A549 (cell line): ENCODE results near the gene TDRD3. TPM values are rescaled to one million over a fixed set of nuclear protein-coding genes. Genes with fewer than 3 reads are reported as not detected.

Source experiments
- ATAC-seq, 2 experiments: fragments of 200-7000 bp in 1 of 2; fragments of >200 bp in 1 of 2; cut with Nextera tagmentation in 1 of 2; cut with Tn5 transposase in 1 of 2; 3 replicates each; pipeline versions ENCODE4 v1.8.0 to v1.9.1; 2018 to 2020; ENCODE audit warnings: mild to moderate bottlenecking in 1 of 2, moderate library complexity in 1 of 2
- CTCF ChIA-PET: fragments of 300-600 bp; sonication (Branson Sonifier 250); formaldehyde crosslinking; extraction: SDS; loops from one replicate; lab custom pipeline; 2021; ENCODE audit warnings: antibody characterized with exemption, inconsistent platforms; lab: Yijun Ruan, JAX
- POLR2A ChIA-PET: fragments of 350-600 bp; formaldehyde crosslinking; extraction: SDS; loops from one replicate; lab custom pipeline; 2021; ENCODE audit warnings: antibody characterized with exemption, inconsistent platforms; lab: Yijun Ruan, JAX
- DNase-seq, 2 experiments: peaks; one replicate each; pipeline versions ENCODE4 v3.0.0 to v3.0.0-alpha.2; 2011 to 2016; ENCODE audit warnings: low read depth in 1 of 2, low spot score in 1 of 2
- FAIRE-seq: peaks from 2 replicates; lab custom pipeline; 2011; peaks lifted over from hg19 to GRCh38; lab: Jason Lieb, UNC
- H3K27ac ChIP-seq, 2 experiments: fragments of >200 bp; sonication (Bioruptor Twin); formaldehyde crosslinking; 3 replicates each; pipeline ENCODE4 v1.5.1; 2016 to 2017
- H3K4me1 ChIP-seq: fragments of >200 bp; sonication (Bioruptor Twin); formaldehyde crosslinking; 3 replicates; pipeline ENCODE4 v1.6.1; 2016
- H3K4me2 ChIP-seq: fragments of >200 bp; sonication (Bioruptor Twin); formaldehyde crosslinking; 3 replicates; pipeline ENCODE4 v1.6.1; 2016
- H3K4me3 ChIP-seq: fragments of >200 bp; sonication (Bioruptor Twin); formaldehyde crosslinking; 3 replicates; pipeline ENCODE4 v1.5.1; 2016
- H3K9me3 ChIP-seq: fragments of >200 bp; sonication (Bioruptor Twin); formaldehyde crosslinking; 3 replicates; pipeline ENCODE4 v1.6.1; 2016
- BHLHE40 ChIP-seq: IDR thresholded peaks from 2 replicates; pipeline ENCODE4 v1.6.1; 2012; ENCODE audit warnings: low read depth, low read length, inconsistent platforms
- CBX2 ChIP-seq: fragments of 200-600 bp; sonication (generic); IDR thresholded peaks from 2 replicates; pipeline ENCODE4 v1.6.1; 2016; ENCODE audit warnings: low read depth, mild to moderate bottlenecking, borderline replicate concordance
- CHD2 ChIP-seq: fragments of 150-350 bp; IDR thresholded peaks from 2 replicates; pipeline ENCODE4 v1.6.1; 2014; ENCODE audit warnings: low read length; ENCODE audit not compliant: partially characterized antibody
- CTCF ChIP-seq: fragments of >200 bp; sonication (Bioruptor Twin); formaldehyde crosslinking; IDR thresholded peaks from 3 replicates; pipeline ENCODE4 v1.5.1; 2016
- E2F6 ChIP-seq: IDR thresholded peaks from 2 replicates; pipeline ENCODE4 v1.6.1; 2012; ENCODE audit warnings: low read depth, borderline replicate concordance
- EHF ChIP-seq: fragments of 250-450 bp; sonication (Bioruptor Pico); IDR thresholded peaks from 2 replicates; pipeline ENCODE4 v1.5.0; 2020; ENCODE audit warnings: mild to moderate bottlenecking
- EHMT2 ChIP-seq: fragments of 200-600 bp; sonication (generic); IDR thresholded peaks from 2 replicates; pipeline ENCODE4 v1.6.1; 2016; ENCODE audit warnings: antibody characterized with exemption, low read depth, mild to moderate bottlenecking, moderate library complexity
- EP300 ChIP-seq, 2 experiments: fragments of >200 bp; sonication (Bioruptor Twin); formaldehyde crosslinking; IDR thresholded peaks; 2 replicates in 1 of 2; 3 replicates in 1 of 2; pipeline ENCODE4 v1.6.1; 2016 to 2017
- ESRRA ChIP-seq: fragments of 150-350 bp; IDR thresholded peaks from 2 replicates; pipeline ENCODE4 v1.6.1; 2014; ENCODE audit warnings: mild to moderate bottlenecking, low read length, borderline replicate concordance
- FOXS1 ChIP-seq: fragments of 250-450 bp; sonication (Bioruptor Pico); IDR thresholded peaks from 2 replicates; pipeline ENCODE4 v1.5.0; 2020; ENCODE audit warnings: mild to moderate bottlenecking, moderate library complexity
- HDAC2 ChIP-seq: fragments of 200-600 bp; sonication (generic); IDR thresholded peaks from 2 replicates; pipeline ENCODE4 v1.6.1; 2016
- HEYL ChIP-seq: fragments of 250-450 bp; sonication (Bioruptor Pico); IDR thresholded peaks from 2 replicates; pipeline ENCODE4 v1.8.0; 2021; ENCODE audit warnings: mild to moderate bottlenecking, moderate library complexity
- HOXA7 ChIP-seq: fragments of 250-450 bp; sonication (Bioruptor Pico); IDR thresholded peaks from 2 replicates; pipeline ENCODE4 v1.5.0; 2020; ENCODE audit warnings: mild to moderate bottlenecking, moderate library complexity
- HOXB13 ChIP-seq: fragments of 250-450 bp; sonication (Bioruptor Pico); IDR thresholded peaks from 2 replicates; pipeline ENCODE4 v1.5.0; 2020; ENCODE audit warnings: low read depth, mild to moderate bottlenecking, moderate library complexity
- JUN ChIP-seq, 2 experiments: fragments of >200 bp; sonication (Bioruptor Twin); formaldehyde crosslinking; IDR thresholded peaks; 2 replicates in 1 of 2; 3 replicates in 1 of 2; pipeline ENCODE4 v1.6.1; 2016 to 2017
- MAFK ChIP-seq: fragments of 450-650 bp; IDR thresholded peaks from 2 replicates; pipeline ENCODE4 v1.6.1; 2014; ENCODE audit not compliant: partially characterized antibody
- MAZ ChIP-seq: fragments of 150-350 bp; IDR thresholded peaks from 2 replicates; pipeline ENCODE4 v1.6.1; 2014; ENCODE audit warnings: antibody characterized with exemption, low read depth, low read length, borderline replicate concordance
- MYC ChIP-seq: IDR thresholded peaks from 2 replicates; pipeline ENCODE4 v1.6.1; 2012; ENCODE audit warnings: mild to moderate bottlenecking, inconsistent platforms, low read length, improper control_type of control experiment, borderline replicate concordance
- NR3C1 ChIP-seq: fragments of >200 bp; sonication (Bioruptor Twin); formaldehyde crosslinking; IDR thresholded peaks from 3 replicates; pipeline ENCODE4 v1.6.1; 2017
- PBX3 ChIP-seq: IDR thresholded peaks from 2 replicates; pipeline ENCODE4 v1.6.1; 2012
- POLR2AphosphoS2 ChIP-seq: conservative IDR thresholded peaks from 2 replicates; pipeline ENCODE4 v1.6.1; 2012; ENCODE audit warnings: low read length, improper control_type of control experiment, inconsistent platforms
- RAD21 ChIP-seq, 2 experiments: fragments of >200 bp in 1 of 2; sonication (Bioruptor Twin) in 1 of 2; formaldehyde crosslinking in 1 of 2; IDR thresholded peaks in 1 of 2; conservative IDR thresholded peaks in 1 of 2; 2 replicates in 1 of 2; 3 replicates in 1 of 2; pipeline ENCODE4 v1.6.1; 2012 to 2018; ENCODE audit warnings: inconsistent platforms in 1 of 2
- RARB ChIP-seq: fragments of 250-450 bp; sonication (Bioruptor Pico); IDR thresholded peaks from 2 replicates; pipeline ENCODE4 v1.8.0; 2021; ENCODE audit warnings: mild to moderate bottlenecking, moderate library complexity
- ZC3H11A ChIP-seq: fragments of 450-650 bp; IDR thresholded peaks from 2 replicates; pipeline ENCODE4 v1.6.1; 2014; ENCODE audit warnings: antibody characterized with exemption, mild to moderate bottlenecking
- ZFP36 ChIP-seq: fragments of 450-650 bp; IDR thresholded peaks from 2 replicates; pipeline ENCODE4 v1.6.1; 2014; ENCODE audit warnings: borderline replicate concordance; ENCODE audit not compliant: partially characterized antibody
- ZNF302 ChIP-seq: fragments of 250-450 bp; sonication (Bioruptor Pico); IDR thresholded peaks from 2 replicates; pipeline ENCODE4 v1.9.0; 2021; ENCODE audit warnings: inconsistent platforms, mild to moderate bottlenecking, moderate library complexity
- ZSCAN20 ChIP-seq: fragments of 250-450 bp; sonication (Bioruptor Pico); IDR thresholded peaks from 2 replicates; pipeline ENCODE4 v1.8.0; 2022; ENCODE audit warnings: mild to moderate bottlenecking, moderate library complexity
- WGBS: methylation state at CpG from one replicate; pipeline ENCODE4 v1.1.6; 2017; ENCODE audit errors: missing lambda C conversion rate; 5-methylcytosine and 5-hydroxymethylcytosine counted together
- polyA plus RNA-seq, 4 experiments: library from polyadenylated mRNA; depleted of rRNA in 3 of 4; stranded (reverse); fragments of >200 nt; fragmentation: RNase III in 1 of 4; extraction: RNeasy Plus Mini Kit Qiagen cat#74134 plus additional on column Dnase treatment in 1 of 4; gene quantifications; 2 replicates in 3 of 4; 3 replicates in 1 of 4; pipeline ENCODE4 v1.2.3, GENCODE V29; 2011 to 2017
- TF ChIP-seq, protein P1 (sequence below): fragments of 200-600 bp; sonication (generic); IDR thresholded peaks from 2 replicates; pipeline ENCODE4 v1.6.1; 2016; ENCODE audit warnings: antibody characterized with exemption, mild to moderate bottlenecking, moderate library complexity

TDRD3 gene
- polyA plus RNA-seq, 2 of the 4 experiments (the other 2 are of a cell fraction): 5.7 to 11.8 TPM

- FAIRE-seq (no peak), DNase-seq (no peak), ATAC-seq (no peak)
- H3K4me3 ChIP-seq: no peak overlapping the region
- POLR2A ChIA-PET: no interaction called here
- no peaks in the 10 kb centered on the region for H3K9me3 ChIP-seq
- no peaks in the 10 kb centered on the region for H3K4me1 ChIP-seq
- no peak overlapping the region for H3K27ac ChIP-seq
- CTCF ChIA-PET: no interaction called here
- TF ChIP-seq FOXS1 (CRISPR knock-in tag) (no peak), ESRRA (no peak), EHF (no peak), HOXA7 (CRISPR knock-in tag) (no peak), RARB (CRISPR knock-in tag) (no peak), PBX3 (no peak), ZC3H11A (no peak), HOXB13 (CRISPR knock-in tag) (no peak), EP300 (IDR thresholded peaks at IDR 0.05) (no peak), NR3C1 (no peak), RAD21 (conservative IDR thresholded peaks at IDR 0.05 in 1 of 2, IDR thresholded peaks at IDR 0.05 in 1 of 2) (no peak), ZNF302 (CRISPR knock-in tag) (no peak), CBX2 (no peak), CHD2 (no peak), JUN (IDR thresholded peaks at IDR 0.05) (no peak), EHMT2 (no peak)
- H3K4me2 ChIP-seq: no peak overlapping the region
Measured at GRCh38 chr13:60484865-60485264, 87.8 kb downstream of the TDRD3 start.

- DNase-seq (no peak), ATAC-seq (no peak), FAIRE-seq (no peak)
- no peaks in the 10 kb centered on the region for H3K4me1 ChIP-seq
- TF ChIP-seq MYC (no peak), MAFK (no peak), HDAC2 (no peak)
- H3K9me3 ChIP-seq: no peaks in the 10 kb centered on the region
- no peak overlapping the region for H3K27ac ChIP-seq
- no peak overlapping the region for H3K4me2 ChIP-seq
- ChIA-PET POLR2A (no interaction called here), CTCF (no interaction called here)
- 72% methylated on average over 1 of the region's 1 CpG for WGBS
- no peak overlapping the region for H3K4me3 ChIP-seq
Measured at GRCh38 chr13:60491531-60491930, 94.5 kb downstream of the TDRD3 start.

GRCh38 chr13:60492187-60492586 is 95.2 kb downstream of the TDRD3 start:
- CTCF ChIA-PET: no interaction called here
- no peaks in the 10 kb centered on the region for H3K9me3 ChIP-seq
- DNase-seq (no peak), FAIRE-seq (no peak)
- no peak overlapping the region for H3K4me3 ChIP-seq
- H3K4me1 ChIP-seq: no peaks in the 10 kb centered on the region
- TF ChIP-seq ZC3H11A (no peak), ZSCAN20 (no peak), CTCF (no peak), NR3C1 (no peak), HOXB13 (CRISPR knock-in tag) (no peak), ZFP36 (no peak), BHLHE40 (no peak), HEYL (CRISPR knock-in tag) (no peak), POLR2AphosphoS2 (no peak), MAZ (no peak), E2F6 (no peak), PBX3 (no peak)
- TF ChIP-seq, protein P1, sequence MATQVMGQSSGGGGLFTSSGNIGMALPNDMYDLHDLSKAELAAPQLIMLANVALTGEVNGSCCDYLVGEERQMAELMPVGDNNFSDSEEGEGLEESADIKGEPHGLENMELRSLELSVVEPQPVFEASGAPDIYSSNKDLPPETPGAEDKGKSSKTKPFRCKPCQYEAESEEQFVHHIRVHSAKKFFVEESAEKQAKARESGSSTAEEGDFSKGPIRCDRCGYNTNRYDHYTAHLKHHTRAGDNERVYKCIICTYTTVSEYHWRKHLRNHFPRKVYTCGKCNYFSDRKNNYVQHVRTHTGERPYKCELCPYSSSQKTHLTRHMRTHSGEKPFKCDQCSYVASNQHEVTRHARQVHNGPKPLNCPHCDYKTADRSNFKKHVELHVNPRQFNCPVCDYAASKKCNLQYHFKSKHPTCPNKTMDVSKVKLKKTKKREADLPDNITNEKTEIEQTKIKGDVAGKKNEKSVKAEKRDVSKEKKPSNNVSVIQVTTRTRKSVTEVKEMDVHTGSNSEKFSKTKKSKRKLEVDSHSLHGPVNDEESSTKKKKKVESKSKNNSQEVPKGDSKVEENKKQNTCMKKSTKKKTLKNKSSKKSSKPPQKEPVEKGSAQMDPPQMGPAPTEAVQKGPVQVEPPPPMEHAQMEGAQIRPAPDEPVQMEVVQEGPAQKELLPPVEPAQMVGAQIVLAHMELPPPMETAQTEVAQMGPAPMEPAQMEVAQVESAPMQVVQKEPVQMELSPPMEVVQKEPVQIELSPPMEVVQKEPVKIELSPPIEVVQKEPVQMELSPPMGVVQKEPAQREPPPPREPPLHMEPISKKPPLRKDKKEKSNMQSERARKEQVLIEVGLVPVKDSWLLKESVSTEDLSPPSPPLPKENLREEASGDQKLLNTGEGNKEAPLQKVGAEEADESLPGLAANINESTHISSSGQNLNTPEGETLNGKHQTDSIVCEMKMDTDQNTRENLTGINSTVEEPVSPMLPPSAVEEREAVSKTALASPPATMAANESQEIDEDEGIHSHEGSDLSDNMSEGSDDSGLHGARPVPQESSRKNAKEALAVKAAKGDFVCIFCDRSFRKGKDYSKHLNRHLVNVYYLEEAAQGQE: no peak
- TF ChIP-seq, all 56 proteins: peak for 0
- POLR2A ChIA-PET: no interaction called here
- no peak overlapping the region for H3K4me2 ChIP-seq
- no peak overlapping the region for H3K27ac ChIP-seq
- ATAC-seq: no peak
